ENCODE measurements around the gene YPEL2. TPM values are rescaled to one million over a fixed set of nuclear protein-coding genes. Genes with fewer than 3 reads are reported as not detected.

Gene YPEL2
- polyA plus RNA-seq, 2 of the 4 experiments (the other 2 are of a cell fraction), result 5.4 to 8.2 TPM

- ATAC-seq, result peak; percentile 64 to 68
- no peak for FAIRE-seq
- POLR2A ChIA-PET, result interaction anchor here (0.5 to 1.0 kb wide), 4 partner anchors 43 to 513 kb away, joined by 3 to 6 read pairs (median 4); no protein-coding TSS in a partner anchor
- H3K4me3 ChIP-seq, result peak overlapping the region; percentile 99
- peak; percentile 75 to 76 for DNase-seq (ENCODE audit: low read depth in 1 of 2, low spot score in 1 of 2)
- peak overlapping the region; percentile 75 to 87 for H3K27ac ChIP-seq
- TF ChIP-seq RARB (CRISPR knock-in tag; IDR thresholded peaks at IDR 0.05), result no peak
- no peak for TF ChIP-seq FOSB (CRISPR knock-in tag; IDR thresholded peaks at IDR 0.05)
- TF ChIP-seq SREBF2 (IDR thresholded peaks at IDR 0.05), result no peak
- TF ChIP-seq BCL3 (IDR thresholded peaks at IDR 0.05), result 0 out of 3 replicates have a peak, but pooled peaks have one; percentile 26
- TF ChIP-seq MAFK (IDR thresholded peaks at IDR 0.05; ENCODE audit: partially characterized antibody), result peak; percentile 55
- TF ChIP-seq EHF (CRISPR knock-in tag; IDR thresholded peaks at IDR 0.05), result no peak
- TF ChIP-seq HOXB5 (CRISPR knock-in tag; IDR thresholded peaks at IDR 0.05), result no peak
- no peak for TF ChIP-seq KDM5A (IDR thresholded peaks at IDR 0.05)
- peak; percentile 67 for TF ChIP-seq MAX (IDR thresholded peaks at IDR 0.05)
- no peak for TF ChIP-seq MAZ (IDR thresholded peaks at IDR 0.05; ENCODE audit: borderline replicate concordance, low read depth, low read length)
- no peak for TF ChIP-seq PHF8 (IDR thresholded peaks at IDR 0.05; ENCODE audit: borderline replicate concordance, low read depth)
- TF ChIP-seq HDAC2 (IDR thresholded peaks at IDR 0.05), result no peak
- TF ChIP-seq USF2 (IDR thresholded peaks at IDR 0.05), result no peak
- peak; percentile 22; the same call in 1 of the 2 replicates for TF ChIP-seq POLR2A (IDR thresholded peaks at IDR 0.05; ENCODE audit: low read length)
- no peak for TF ChIP-seq CEBPB (IDR thresholded peaks at IDR 0.05)
- no peak for TF ChIP-seq CBX2 (IDR thresholded peaks at IDR 0.05; ENCODE audit: borderline replicate concordance, low read depth)
- TF ChIP-seq RFX5 (IDR thresholded peaks at IDR 0.05), result 0 out of 2 replicates have a peak, but pooled peaks have one; percentile 13
- no peak; the same call in 1 of the 2 replicates for TF ChIP-seq MYC (IDR thresholded peaks at IDR 0.05; ENCODE audit: borderline replicate concordance, low read length)
- TF ChIP-seq ATOH8 (CRISPR knock-in tag; IDR thresholded peaks at IDR 0.05; ENCODE audit: low read depth), result no peak
- no peak for TF ChIP-seq CHD2 (IDR thresholded peaks at IDR 0.05; ENCODE audit: low read length, partially characterized antibody)
- TF ChIP-seq HES2 (IDR thresholded peaks at IDR 0.05), result no peak
- TF ChIP-seq CBX8 (IDR thresholded peaks at IDR 0.05), result no peak
- TF ChIP-seq JUN (IDR thresholded peaks at IDR 0.05), result no peak
- TF ChIP-seq NR3C1 (IDR thresholded peaks at IDR 0.05), result no peak
- TF ChIP-seq NPAS2 (CRISPR knock-in tag; IDR thresholded peaks at IDR 0.05; ENCODE audit: borderline replicate concordance), result no peak
- no peak for TF ChIP-seq POLR2AphosphoS2 (conservative IDR thresholded peaks at IDR 0.05; ENCODE audit: low read length)
- TF ChIP-seq FOSL2 (IDR thresholded peaks at IDR 0.05), result no peak
- TF ChIP-seq FOSL2 (CRISPR knock-in tag; IDR thresholded peaks at IDR 0.05), result no peak
- no peak for TF ChIP-seq RNF2 (IDR thresholded peaks at IDR 0.05; ENCODE audit: borderline replicate concordance, low read depth)
- TF ChIP-seq SMC3 (IDR thresholded peaks at IDR 0.05), result no peak; the same call in 2 of the 3 replicates
- TF ChIP-seq ZNF302 (CRISPR knock-in tag; IDR thresholded peaks at IDR 0.05), result no peak
- TF ChIP-seq E2F6 (IDR thresholded peaks at IDR 0.05; ENCODE audit: borderline replicate concordance, low read depth), result no peak
- H3K4me2 ChIP-seq, result peak overlapping the region; percentile 95
- 4% methylated on average over 17 of the region's 17 CpGs for WGBS (ENCODE audit: missing lambda C conversion rate)
- H3K4me1 ChIP-seq, result peaks cover 40% of the 10 kb centered on the region
- H3K9me3 ChIP-seq, result no peaks in the 10 kb centered on the region
- CTCF ChIA-PET, result interaction anchor here (0.6 to 8.3 kb wide), 40 partner anchors 9 to 706 kb away, joined by 3 to 168 read pairs (median 6); partner anchors contain the start of gene DHX40
These were observed 1.2 kb upstream of the YPEL2 start for GRCh38 chr17:59330053-59330942.

Measured in A549 (cell line).